Endothelial cell (in vitro differentiated cells): Measurements from ENCODE around the gene FANCC. TPM values are rescaled to one million over a fixed set of nuclear protein-coding genes. Genes with fewer than 3 reads are reported as not detected.

Experiments used
- DNase-seq: peaks from one replicate; pipeline ENCODE4 v3.0.0; 2021; ENCODE audit warnings: low spot score
- H3K27ac Mint-ChIP-seq: one replicate; pipeline ENCODE4 v1.8.0; 2021; ENCODE audit warnings: mixed read lengths, inconsistent platforms; ENCODE audit not compliant: unreplicated experiment
- H3K27me3 Mint-ChIP-seq: one replicate; pipeline ENCODE4 v1.8.0; 2021; ENCODE audit warnings: mild to moderate bottlenecking, moderate library complexity, mixed read lengths, inconsistent platforms; ENCODE audit not compliant: unreplicated experiment
- H3K36me3 Mint-ChIP-seq: one replicate; pipeline ENCODE4 v1.8.0; 2021; ENCODE audit warnings: mild to moderate bottlenecking, low read depth, mixed read lengths, inconsistent platforms; ENCODE audit not compliant: unreplicated experiment
- H3K4me1 Mint-ChIP-seq: one replicate; pipeline ENCODE4 v1.8.0; 2021; ENCODE audit warnings: mild to moderate bottlenecking, mixed read lengths, inconsistent platforms; ENCODE audit not compliant: unreplicated experiment
- H3K4me3 Mint-ChIP-seq: one replicate; pipeline ENCODE4 v1.8.0; 2021; ENCODE audit warnings: mild to moderate bottlenecking, mixed read lengths, inconsistent platforms; ENCODE audit not compliant: unreplicated experiment
- H3K9me3 Mint-ChIP-seq: one replicate; pipeline ENCODE4 v1.8.0; 2021; ENCODE audit warnings: mixed read lengths, inconsistent platforms; ENCODE audit not compliant: unreplicated experiment
- long read RNA-seq: library from polyadenylated mRNA; unstranded; transcript quantifications from one replicate; pipeline ENCODE4 v2.0.0, GENCODE V29; 2020; ENCODE audit not compliant: unreplicated experiment
- total RNA-seq: library from RNA; stranded (reverse); fragmentation: NEBNext Ultra II Directional; extraction: Animal tissue kit (Norgen Biotek cat#: 25700); gene quantifications from one replicate; pipeline ENCODE4 v1.2.1, GENCODE V29; 2021; ENCODE audit not compliant: unreplicated experiment
- TF ChIP-seq, protein P1 (sequence below): fragments of 200-600 bp; sonication (generic); IDR thresholded peaks from one replicate; pipeline ENCODE4 v1.5.0; 2021; ENCODE audit warnings: antibody characterized with exemption; ENCODE audit not compliant: unreplicated experiment

Gene FANCC, protein sequence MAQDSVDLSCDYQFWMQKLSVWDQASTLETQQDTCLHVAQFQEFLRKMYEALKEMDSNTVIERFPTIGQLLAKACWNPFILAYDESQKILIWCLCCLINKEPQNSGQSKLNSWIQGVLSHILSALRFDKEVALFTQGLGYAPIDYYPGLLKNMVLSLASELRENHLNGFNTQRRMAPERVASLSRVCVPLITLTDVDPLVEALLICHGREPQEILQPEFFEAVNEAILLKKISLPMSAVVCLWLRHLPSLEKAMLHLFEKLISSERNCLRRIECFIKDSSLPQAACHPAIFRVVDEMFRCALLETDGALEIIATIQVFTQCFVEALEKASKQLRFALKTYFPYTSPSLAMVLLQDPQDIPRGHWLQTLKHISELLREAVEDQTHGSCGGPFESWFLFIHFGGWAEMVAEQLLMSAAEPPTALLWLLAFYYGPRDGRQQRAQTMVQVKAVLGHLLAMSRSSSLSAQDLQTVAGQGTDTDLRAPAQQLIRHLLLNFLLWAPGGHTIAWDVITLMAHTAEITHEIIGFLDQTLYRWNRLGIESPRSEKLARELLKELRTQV
- total RNA-seq = 16.7 TPM
- long read RNA-seq, partial matches to known transcripts = 1 of 6 reads
- long read RNA-seq, other reads (novel, unspliced or antisense) = 5 of 6 reads

GRCh38 chr9:95317119-95317892 lies at the start of gene FANCC:
TSS of gene FANCC (minus strand) at chr9:95317709. CDS start at chr9:95249291, 68,418 bp downstream.
- Mint-ChIP-seq H3K36me3 (no peaks in the 10 kb centered on the region), H3K27ac (peak within 1 kb of the TSS; percentile 93), H3K9me3 (no peaks in the 10 kb centered on the region), H3K27me3 (peaks cover 2% of the 10 kb centered on the region), H3K4me1 (peaks cover 19% of the 10 kb centered on the region), H3K4me3 (peak within 1 kb of the TSS; percentile 93)
- TF ChIP-seq, protein P1, sequence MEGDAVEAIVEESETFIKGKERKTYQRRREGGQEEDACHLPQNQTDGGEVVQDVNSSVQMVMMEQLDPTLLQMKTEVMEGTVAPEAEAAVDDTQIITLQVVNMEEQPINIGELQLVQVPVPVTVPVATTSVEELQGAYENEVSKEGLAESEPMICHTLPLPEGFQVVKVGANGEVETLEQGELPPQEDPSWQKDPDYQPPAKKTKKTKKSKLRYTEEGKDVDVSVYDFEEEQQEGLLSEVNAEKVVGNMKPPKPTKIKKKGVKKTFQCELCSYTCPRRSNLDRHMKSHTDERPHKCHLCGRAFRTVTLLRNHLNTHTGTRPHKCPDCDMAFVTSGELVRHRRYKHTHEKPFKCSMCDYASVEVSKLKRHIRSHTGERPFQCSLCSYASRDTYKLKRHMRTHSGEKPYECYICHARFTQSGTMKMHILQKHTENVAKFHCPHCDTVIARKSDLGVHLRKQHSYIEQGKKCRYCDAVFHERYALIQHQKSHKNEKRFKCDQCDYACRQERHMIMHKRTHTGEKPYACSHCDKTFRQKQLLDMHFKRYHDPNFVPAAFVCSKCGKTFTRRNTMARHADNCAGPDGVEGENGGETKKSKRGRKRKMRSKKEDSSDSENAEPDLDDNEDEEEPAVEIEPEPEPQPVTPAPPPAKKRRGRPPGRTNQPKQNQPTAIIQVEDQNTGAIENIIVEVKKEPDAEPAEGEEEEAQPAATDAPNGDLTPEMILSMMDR = no peak
- peak; percentile 98 for DNase-seq

DNA sequence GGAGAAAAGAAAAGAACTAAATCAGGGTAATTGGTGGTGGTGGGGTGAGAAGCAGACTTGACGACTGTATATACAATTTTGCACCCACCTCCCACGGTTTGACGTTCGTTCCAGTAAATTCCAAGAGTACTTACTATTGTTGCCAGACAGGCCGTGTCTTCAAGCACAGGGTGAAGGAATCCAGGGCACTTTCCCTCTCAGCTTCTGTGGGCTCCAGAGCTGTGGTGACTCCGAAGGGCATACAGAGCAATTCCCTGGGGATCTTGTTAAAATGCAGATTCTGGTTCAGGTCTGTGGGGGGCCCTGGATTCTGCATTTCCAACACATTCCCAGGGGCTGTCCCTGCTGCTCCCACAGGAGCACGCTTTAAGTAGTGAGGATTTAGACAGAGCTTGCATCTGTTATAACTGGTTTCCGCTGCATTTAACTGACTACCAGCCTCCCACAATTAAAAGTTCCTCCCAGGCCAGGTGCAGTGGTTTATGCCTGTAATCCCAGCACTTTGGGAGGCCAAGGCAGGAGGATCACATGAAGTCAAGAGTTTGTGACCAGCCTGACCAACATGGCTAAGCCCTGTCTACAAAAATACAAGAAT lies 49.3 kb upstream of the FANCC start:
- H3K9me3 Mint-ChIP-seq = no peaks in the 10 kb centered on the region
- TF ChIP-seq, protein P1 = no peak
- no peak overlapping the region for H3K27ac Mint-ChIP-seq
- peaks cover 4% of the 10 kb centered on the region for H3K27me3 Mint-ChIP-seq
- DNase-seq = no peak
- H3K4me1 Mint-ChIP-seq = peaks cover 13% of the 10 kb centered on the region
- H3K36me3 Mint-ChIP-seq = peaks cover 4% of the 10 kb centered on the region
- H3K4me3 Mint-ChIP-seq = no peak overlapping the region

DNA sequence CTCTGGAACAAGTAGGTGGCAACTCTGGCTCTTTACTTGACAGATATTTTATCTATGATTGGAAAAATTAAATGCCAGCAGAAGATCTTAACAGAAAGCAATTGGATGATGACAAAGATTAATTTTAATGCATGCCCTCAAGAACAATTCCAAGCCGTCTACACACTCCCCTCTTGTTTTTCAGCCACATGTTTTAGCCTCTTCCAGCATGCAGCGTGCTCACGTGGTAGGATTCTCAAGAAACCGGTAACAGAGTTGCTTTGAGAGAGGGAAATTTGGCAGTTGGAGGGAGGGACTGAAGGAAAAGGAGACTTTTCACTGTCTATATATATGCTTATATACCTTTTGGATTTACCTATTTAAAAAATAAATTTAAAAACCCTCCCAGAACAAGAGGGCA lies 48.3 kb upstream of the FANCC start:
- H3K36me3 Mint-ChIP-seq = peaks cover 4% of the 10 kb centered on the region
- H3K4me1 Mint-ChIP-seq = peaks cover 13% of the 10 kb centered on the region
- peaks cover 4% of the 10 kb centered on the region for H3K27me3 Mint-ChIP-seq
- no peaks in the 10 kb centered on the region for H3K9me3 Mint-ChIP-seq
- no peak overlapping the region for H3K4me3 Mint-ChIP-seq
- DNase-seq = no peak
- no peak overlapping the region for H3K27ac Mint-ChIP-seq
- TF ChIP-seq, protein P1 = no peak

DNA sequence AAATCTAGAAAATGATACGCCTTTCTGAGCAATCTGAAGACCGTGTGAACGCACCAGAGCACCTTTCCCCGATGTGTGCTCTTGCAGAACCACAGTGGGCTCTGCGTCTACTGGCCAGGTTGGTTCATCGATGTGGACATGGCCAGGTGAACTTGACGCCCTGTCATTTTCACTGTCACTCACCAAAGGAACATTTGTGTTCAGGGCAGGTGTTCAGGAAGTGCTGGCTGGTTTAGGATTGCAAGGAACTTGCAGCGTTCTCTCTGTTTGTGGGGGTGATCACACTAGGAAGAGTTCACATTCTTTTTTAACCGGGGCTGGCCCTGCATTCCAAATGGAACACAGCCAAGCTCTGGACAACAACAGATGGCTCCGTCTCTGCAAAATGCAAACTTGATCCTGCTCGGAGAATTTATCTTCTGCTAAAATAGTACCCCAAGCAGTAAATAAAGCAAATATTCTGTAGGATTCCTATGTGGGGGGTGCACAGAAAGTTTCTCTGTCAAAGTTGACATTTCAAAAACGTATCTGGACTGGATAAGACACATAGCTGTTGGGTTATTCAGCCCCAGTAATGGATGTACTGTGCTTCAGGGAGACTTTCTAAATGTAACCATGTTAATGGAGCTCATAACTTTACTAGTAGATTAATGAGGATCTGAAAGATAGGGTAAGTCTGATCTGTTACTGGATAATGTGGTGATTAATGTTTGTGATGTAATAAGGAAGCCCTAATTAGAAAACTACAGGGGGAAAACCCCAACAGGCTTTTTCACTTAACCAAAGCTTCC lies 45.7 kb upstream of the FANCC start:
- no peak overlapping the region for H3K4me3 Mint-ChIP-seq
- no peak for DNase-seq
- peaks cover under 1% of the 10 kb centered on the region for H3K36me3 Mint-ChIP-seq
- peaks cover 2% of the 10 kb centered on the region for H3K27me3 Mint-ChIP-seq
- no peak overlapping the region for H3K27ac Mint-ChIP-seq
- TF ChIP-seq, protein P1 = no peak
- H3K9me3 Mint-ChIP-seq = no peaks in the 10 kb centered on the region
- H3K4me1 Mint-ChIP-seq = peaks cover under 1% of the 10 kb centered on the region
